Activated T-cell treated with anti-CD3 and anti-CD28 coated beads for 4 hours (primary cell): ENCODE results near the gene IFT88.

Experiments used
- DNase-seq: peaks from one replicate; pipeline ENCODE4 v3.0.0-alpha.2; 2020

Gene IFT88

GRCh38 chr13:20719783-20720182 lies 152.8 kb downstream of the IFT88 start:
- DNase-seq: no peak

- DNase-seq: no peak
Measured at GRCh38 chr13:20720499-20720898, 153.5 kb downstream of the IFT88 start.

- DNase-seq: no peak
Measured at GRCh38 chr13:20721058-20721453, 154.1 kb downstream of the IFT88 start.

DNA sequence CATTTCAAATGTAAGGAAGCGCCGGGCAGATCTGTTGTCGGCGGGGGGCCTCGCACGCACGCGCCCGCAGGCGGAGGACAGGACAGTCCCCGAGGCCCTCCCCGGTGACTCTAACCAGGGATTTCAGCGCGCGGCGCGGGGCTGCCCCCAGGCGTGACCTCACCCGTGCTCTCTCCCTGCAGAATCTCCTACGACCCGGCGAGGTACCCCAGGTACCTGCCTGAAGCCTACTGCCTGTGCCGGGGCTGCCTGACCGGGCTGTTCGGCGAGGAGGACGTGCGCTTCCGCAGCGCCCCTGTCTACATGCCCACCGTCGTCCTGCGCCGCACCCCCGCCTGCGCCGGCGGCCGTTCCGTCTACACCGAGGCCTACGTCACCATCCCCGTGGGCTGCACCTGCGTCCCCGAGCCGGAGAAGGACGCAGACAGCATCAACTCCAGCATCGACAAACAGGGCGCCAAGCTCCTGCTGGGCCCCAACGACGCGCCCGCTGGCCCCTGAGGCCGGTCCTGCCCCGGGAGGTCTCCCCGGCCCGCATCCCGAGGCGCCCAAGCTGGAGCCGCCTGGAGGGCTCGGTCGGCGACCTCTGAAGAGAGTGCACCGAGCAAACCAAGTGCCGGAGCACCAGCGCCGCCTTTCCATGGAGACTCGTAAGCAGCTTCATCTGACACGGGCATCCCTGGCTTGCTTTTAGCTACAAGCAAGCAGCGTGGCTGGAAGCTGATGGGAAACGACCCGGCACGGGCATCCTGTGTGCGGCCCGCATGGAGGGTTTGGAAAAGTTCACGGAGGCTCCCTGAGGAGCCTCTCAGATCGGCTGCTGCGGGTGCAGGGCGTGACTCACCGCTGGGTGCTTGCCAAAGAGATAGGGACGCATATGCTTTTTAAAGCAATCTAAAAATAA lies 154.7 kb downstream of the IFT88 start:
- no peak for DNase-seq

DNA sequence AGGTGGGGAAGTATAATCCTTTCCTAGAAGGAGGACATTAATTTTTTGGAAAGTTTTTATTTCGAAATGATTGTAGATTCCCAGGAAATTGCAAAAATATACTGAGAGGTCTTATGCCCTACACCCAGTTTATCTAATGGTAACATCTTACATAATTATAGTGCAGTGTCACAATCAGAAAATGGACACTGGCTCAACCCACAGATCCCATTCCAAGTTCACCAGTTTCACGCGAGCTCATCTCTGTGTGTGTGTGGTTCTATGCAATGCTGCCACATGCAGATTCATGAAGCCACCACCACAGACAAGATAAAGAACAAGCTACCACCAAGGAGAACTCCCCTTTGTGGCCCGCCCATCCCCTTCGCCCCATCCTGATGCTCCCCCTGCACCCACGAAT lies 160.9 kb downstream of the IFT88 start:
- no peak for DNase-seq

DNA sequence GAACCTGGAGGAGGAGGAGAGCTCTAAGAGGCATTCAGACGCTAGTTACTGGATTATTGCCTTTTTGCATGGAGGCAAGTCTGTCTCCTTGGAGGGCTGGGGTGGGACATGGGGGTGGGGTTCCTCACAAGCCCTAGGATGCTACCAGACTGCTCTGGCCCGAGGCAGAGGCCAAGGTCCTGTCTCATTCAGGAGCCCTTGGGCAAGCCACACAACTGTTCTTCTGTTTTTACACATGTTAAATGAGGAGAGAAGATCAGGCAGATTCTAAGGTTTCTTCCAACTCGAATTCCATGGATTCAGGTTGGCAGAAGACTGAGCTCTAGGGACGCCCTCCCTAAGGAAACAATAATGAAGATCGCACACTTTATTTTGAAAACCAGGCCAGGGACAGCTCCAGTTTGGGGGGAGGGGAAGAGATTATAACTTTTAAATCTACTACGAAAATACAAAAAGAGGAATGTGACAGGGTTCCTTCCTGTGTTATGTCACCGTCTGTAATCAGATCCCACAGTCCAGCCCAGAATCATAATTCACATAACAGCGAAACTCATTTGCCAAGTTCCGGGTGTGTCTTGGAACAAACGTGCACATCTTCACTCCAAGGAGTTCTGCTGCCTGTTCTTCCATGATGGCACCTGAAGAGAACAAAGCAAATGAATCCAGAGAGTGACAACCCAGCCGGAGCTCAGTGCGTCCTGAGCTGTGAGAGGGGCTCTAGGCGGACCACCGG lies 161.8 kb downstream of the IFT88 start:
- no peak for DNase-seq

GRCh38 chr13:20729633-20730585 lies 163.0 kb downstream of the IFT88 start:
- no peak for DNase-seq

- DNase-seq: no peak
Measured at GRCh38 chr13:20738616-20739015, 171.7 kb downstream of the IFT88 start.

DNA sequence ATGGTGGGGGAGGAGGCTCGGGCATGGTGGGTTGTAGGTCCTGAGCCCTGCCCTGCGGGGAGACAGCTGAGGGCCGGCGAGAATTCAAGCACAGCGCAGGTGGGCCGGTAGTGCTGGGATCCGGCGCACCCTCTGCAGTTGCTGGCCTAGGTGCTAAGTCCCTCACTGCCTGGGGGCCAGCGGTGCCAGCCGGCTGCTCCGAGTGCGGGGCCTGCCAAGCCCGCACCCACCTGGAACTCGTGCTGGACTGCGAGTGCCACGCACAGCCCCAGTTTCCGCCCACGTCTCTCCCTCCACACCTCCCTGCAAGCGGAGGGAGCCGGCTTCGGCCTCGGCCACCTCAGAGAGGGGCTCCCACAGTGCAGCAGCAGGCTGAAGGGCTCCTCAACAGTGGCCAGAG lies 173.1 kb downstream of the IFT88 start:
- DNase-seq: no peak
